Fibroblast of the aortic adventitia (primary cell): Measurements from ENCODE around the gene SSR2. TPM values are rescaled to one million over a fixed set of nuclear protein-coding genes. Genes with fewer than 3 reads are reported as not detected.

ENCODE experiments used
- DNase-seq: peaks from one replicate; pipeline ENCODE4 v3.0.0-alpha.2; 2010; ENCODE audit warnings: low read depth
- H3K4me3 ChIP-seq: 2 replicates; pipeline ENCODE4 v1.5.1; 2011; ENCODE audit warnings: low read depth, mild to moderate bottlenecking, control low read depth, low read length, moderate library complexity
- CTCF ChIP-seq: IDR thresholded peaks from 2 replicates; pipeline ENCODE4 v1.5.1; 2011; ENCODE audit warnings: mild to moderate bottlenecking, low read length, control low read depth, inconsistent platforms; ENCODE audit not compliant: insufficient read depth
- total RNA-seq: library from RNA; depleted of rRNA; stranded (reverse); fragments of >200 nt; gene quantifications from 2 replicates; pipeline ENCODE4 v1.2.3, GENCODE V29; 2012; ENCODE audit warnings: low replicate concordance

Gene SSR2
- total RNA-seq, 1 donor = 472 TPM

DNA sequence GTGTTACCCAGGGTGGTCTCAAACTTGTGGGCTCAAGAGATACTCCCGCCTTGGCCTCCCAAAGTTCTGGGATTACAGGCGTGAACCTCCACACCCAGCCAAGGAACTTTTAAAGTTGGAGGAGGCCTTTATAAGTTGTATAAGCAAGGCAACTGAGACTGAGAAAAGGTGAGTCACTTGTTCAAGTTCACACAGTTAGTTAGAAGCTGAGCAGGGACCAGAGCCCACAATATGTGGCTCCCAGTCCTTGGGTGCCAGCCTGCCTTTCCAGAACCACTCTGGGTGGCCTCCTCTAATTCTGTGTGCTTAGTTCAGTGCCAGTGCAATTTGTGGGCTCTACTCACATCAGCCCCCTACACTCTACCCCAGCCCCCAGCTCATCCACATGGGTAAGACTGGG lies 43.9 kb upstream of the SSR2 start:
- TF ChIP-seq CTCF = no peak
- no peak overlapping the region for H3K4me3 ChIP-seq
- no peak for DNase-seq

DNA sequence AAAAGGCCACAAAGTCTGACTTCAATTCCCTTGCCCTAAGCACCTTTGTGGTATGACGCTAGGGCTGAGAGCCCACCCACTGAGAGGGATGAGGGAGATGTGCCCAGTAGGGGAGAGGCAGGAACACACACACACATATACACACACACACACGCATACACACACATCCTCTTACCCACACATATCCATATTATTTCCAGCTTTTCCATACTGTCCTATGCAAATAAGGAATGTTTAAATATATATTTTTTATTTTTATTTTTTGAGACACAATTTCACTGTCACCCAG lies 43.2 kb upstream of the SSR2 start:
- DNase-seq = no peak
- no peak for TF ChIP-seq CTCF
- no peak overlapping the region for H3K4me3 ChIP-seq

DNA sequence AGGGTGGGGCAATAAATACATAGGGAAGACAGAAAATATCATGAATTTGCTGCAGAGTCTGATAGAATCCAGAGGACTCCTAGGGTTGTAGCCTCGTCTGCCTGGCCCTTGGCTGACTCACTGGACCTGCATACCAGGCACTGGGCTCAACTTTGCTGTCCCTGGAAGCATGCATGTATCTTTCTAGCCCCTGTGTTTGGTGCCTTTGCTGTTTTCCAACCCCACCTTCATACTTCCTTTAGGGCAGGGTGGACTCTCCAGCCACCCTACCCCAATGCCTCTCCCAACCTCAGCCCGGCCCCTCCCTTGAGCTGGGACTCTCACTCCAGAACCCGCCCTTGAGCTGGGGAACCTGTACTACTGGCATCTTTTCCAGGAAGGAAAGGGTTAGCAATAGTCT lies 41.4 kb upstream of the SSR2 start:
- DNase-seq = no peak
- H3K4me3 ChIP-seq = no peak overlapping the region
- TF ChIP-seq CTCF = no peak

DNA sequence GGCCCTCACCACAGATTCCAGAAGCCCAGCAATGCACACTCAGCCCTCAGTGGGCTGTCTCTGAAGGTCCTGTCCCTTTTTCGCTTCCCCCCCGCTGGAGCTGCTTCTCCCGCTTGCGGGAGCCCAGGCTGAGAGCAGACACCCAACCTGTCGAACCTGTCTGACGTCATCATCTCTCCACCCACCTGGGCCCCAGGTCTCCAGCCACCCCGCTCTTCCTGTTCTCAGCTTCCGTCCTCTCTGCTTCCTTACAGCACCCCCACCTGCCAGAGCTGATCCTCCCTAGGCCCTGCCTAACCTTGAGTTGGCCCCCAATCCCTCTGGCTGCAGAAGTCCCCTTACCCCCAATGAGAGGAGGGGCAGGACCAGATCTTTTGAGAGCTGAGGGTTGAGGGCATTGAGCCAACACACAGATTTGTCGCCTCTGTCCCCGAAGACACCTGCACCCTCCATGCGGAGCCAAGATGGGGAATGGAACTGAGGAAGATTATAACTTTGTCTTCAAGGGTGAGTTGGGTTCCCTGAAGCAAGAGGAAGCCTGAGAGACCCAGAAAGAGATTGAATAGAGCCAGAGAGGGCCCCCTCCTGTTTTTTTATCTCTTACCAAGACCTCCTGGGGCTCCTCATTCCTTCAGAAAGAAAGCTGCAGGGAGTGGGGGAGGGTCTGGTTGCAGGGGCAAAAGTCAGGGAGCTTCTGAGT lies 40.3 kb upstream of the SSR2 start, which contains the start of gene RAB25:
RAB25 (plus strand) TSS at position 224 of the 700 bp plus-strand sequence; CDS start at position 465, 241 bp downstream.
- H3K4me3 ChIP-seq = no peak within 1 kb of the TSS
- DNase-seq = no peak
- no peak for TF ChIP-seq CTCF

- no peak for TF ChIP-seq CTCF
- no peak for DNase-seq
- H3K4me3 ChIP-seq = no peak overlapping the region
These were observed 35.6 kb upstream of the SSR2 start for GRCh38 chr1:156056326-156056849.

- H3K4me3 ChIP-seq = peak overlapping the region; percentile 81
- no peak for TF ChIP-seq CTCF
- no peak for DNase-seq
These were observed 34.7 kb upstream of the SSR2 start for GRCh38 chr1:156055281-156056048.
